ENCODE results near the gene AFF3. TPM values are rescaled to one million over a fixed set of nuclear protein-coding genes. Genes with fewer than 3 reads are reported as not detected.
"Not testable (repeated sequence)": the region's sequence is repeated elsewhere in the genome, so short reads cannot be mapped to it uniquely, and the experiment has no call there.

Gene AFF3
- total RNA-seq, 1 experiment from 2014 or later: 0.61 TPM

- intact Hi-C loops (cut with micrococcal nuclease): no loop called here
- H3K9me2 ChIP-seq (ENCODE audit: insufficient read depth): no peaks in the 10 kb centered on the region
- no peak overlapping the region for H3K27ac ChIP-seq (ENCODE audit: low read depth, low read length)
- no peaks in the 10 kb centered on the region for H3K4me1 ChIP-seq (ENCODE audit: control insufficient read depth in 1 of 2, insufficient read depth in 2 of 2, low read length in 2 of 2)
- no TSS peak for BruUV-seq (replicated peaks)
- H2AFZ ChIP-seq (ENCODE audit: low read depth, low read length, poor library complexity, severe bottlenecking): no peak overlapping the region
- ATAC-seq: no peak
- ChIA-PET POLR2A (no interaction called here), RAD21 (ENCODE audit: low non-redundant PET in 1 of 2, low total read pairs in 2 of 2, uncharacterized antibody in 2 of 2, unreplicated experiment in 2 of 2) (no interaction called here), CTCF (no interaction called here)
- no peak overlapping the region for H3K4me2 ChIP-seq (ENCODE audit: low read length)
- H3K4me3 ChIP-seq (replicated peaks in 1 of 2; ENCODE audit: low read depth in 1 of 2, low read length in 2 of 2): no peak overlapping the region
- no peak overlapping the region for H3K9ac ChIP-seq (ENCODE audit: low read length)
- peaks cover 5% of the 10 kb centered on the region; the same call in 1 of the 2 replicates for H3K27me3 ChIP-seq (ENCODE audit: insufficient read depth, low read length)
- DNase-seq (ENCODE audit: low read depth, low spot score): no peak
- no peaks in the 10 kb centered on the region for H3K9me3 ChIP-seq (ENCODE audit: control insufficient read depth in 1 of 2, insufficient read depth in 1 of 2, low read depth in 1 of 2, low read length in 2 of 2)
- H3K79me2 ChIP-seq (ENCODE audit: insufficient read depth, low read length): no peaks in the 10 kb centered on the region
- no peaks in the 10 kb centered on the region for H4K20me1 ChIP-seq (ENCODE audit: insufficient read depth)
- TF ChIP-seq EZH2phosphoT487 (IDR thresholded peaks at IDR 0.05; ENCODE audit: borderline replicate concordance): no peak
- no peak for TF ChIP-seq POLR2A (IDR thresholded peaks at IDR 0.05; ENCODE audit: borderline replicate concordance, extremely low read depth, insufficient read depth, insufficient read length)
- TF ChIP-seq FOSL1 (IDR thresholded peaks at IDR 0.05; ENCODE audit: low read depth): no peak
- no peak for TF ChIP-seq CBX3 (IDR thresholded peaks at IDR 0.05; ENCODE audit: low read depth)
- no peak for TF ChIP-seq EZH2 (IDR thresholded peaks at IDR 0.05)
- TF ChIP-seq ATF3 (IDR thresholded peaks at IDR 0.05): no peak
- no peak for TF ChIP-seq ZBTB33 (IDR thresholded peaks at IDR 0.05; ENCODE audit: extremely low read depth, insufficient replicate concordance, low read length)
- no peak for TF ChIP-seq ZNF274 (IDR thresholded peaks at IDR 0.05; ENCODE audit: low read depth, low read length)
- TF ChIP-seq EGR1 (IDR thresholded peaks at IDR 0.05; ENCODE audit: low read depth): no peak
- TF ChIP-seq REST (IDR thresholded peaks at IDR 0.05; ENCODE audit: low read depth): no peak
- no peak for TF ChIP-seq ZFX (IDR thresholded peaks at IDR 0.05)
- no peaks in the 10 kb centered on the region for H3K36me3 ChIP-seq (ENCODE audit: control insufficient read depth in 1 of 2, insufficient read depth in 2 of 2, low read length in 2 of 2)
Observed at GRCh38 chr2:99662761-99663341, 479.5 kb downstream of the AFF3 start.

GRCh38 chr2:99661761-99662160 is 480.6 kb downstream of the AFF3 start:
- POLR2A ChIA-PET; H3K4me3 ChIP-seq (replicated peaks in 1 of 2; ENCODE audit: low read depth in 1 of 2, low read length in 2 of 2); CTCF ChIA-PET; H3K9me2 ChIP-seq (ENCODE audit: insufficient read depth); DNase-seq (ENCODE audit: low read depth, low spot score); H3K9me3 ChIP-seq (ENCODE audit: control insufficient read depth in 1 of 2, insufficient read depth in 1 of 2, low read depth in 1 of 2, low read length in 2 of 2); H3K4me2 ChIP-seq (ENCODE audit: low read length); H3K9ac ChIP-seq (ENCODE audit: low read length); ATAC-seq; H3K79me2 ChIP-seq (ENCODE audit: insufficient read depth, low read length); RAD21 ChIA-PET (ENCODE audit: low non-redundant PET in 1 of 2, low total read pairs in 2 of 2, uncharacterized antibody in 2 of 2, unreplicated experiment in 2 of 2); H3K27ac ChIP-seq (ENCODE audit: low read depth, low read length); H2AFZ ChIP-seq (ENCODE audit: low read depth, low read length, poor library complexity, severe bottlenecking); intact Hi-C loops (cut with micrococcal nuclease); H3K36me3 ChIP-seq (ENCODE audit: control insufficient read depth in 1 of 2, insufficient read depth in 2 of 2, low read length in 2 of 2); H4K20me1 ChIP-seq (ENCODE audit: insufficient read depth); H3K4me1 ChIP-seq (ENCODE audit: control insufficient read depth in 1 of 2, insufficient read depth in 2 of 2, low read length in 2 of 2); BruUV-seq (replicated peaks): not testable (repeated sequence)
- H3K27me3 ChIP-seq (ENCODE audit: insufficient read depth, low read length): peaks cover 10% of the 10 kb centered on the region

All from HCT116 (cell line).